ENCODE measurements around the gene CHRNA10.

- TF ChIP-seq POLR2A (IDR thresholded peaks at IDR 0.05) (no peak), CTCF (IDR thresholded peaks at IDR 0.05) (no peak)
Measured at GRCh38 chr11:3637201-3637600, 34.0 kb downstream of the CHRNA10 start.

Measured in Peyer's patch (tissue), 4 donors.